Neutrophil (primary cell): ENCODE data around the gene NLRC3.

Experiments used
- H3K27ac ChIP-seq: fragments of 200-600 bp; sonication (generic); 2 replicates; pipeline ENCODE4 v1.5.1; 2016; ENCODE audit warnings: mild to moderate bottlenecking, moderate library complexity
- H3K27me3 ChIP-seq: fragments of 200-600 bp; sonication (generic); 2 replicates; pipeline ENCODE4 v1.6.0; 2016; ENCODE audit warnings: mild to moderate bottlenecking
- H3K36me3 ChIP-seq: fragments of 200-600 bp; sonication (generic); 2 replicates; pipeline ENCODE4 v1.5.1; 2017
- H3K4me1 ChIP-seq, 2 experiments: fragments of 200-600 bp in 1 of 2; sonication (generic) in 1 of 2; 1 replicate in 1 of 2; 2 replicates in 1 of 2; pipeline versions ENCODE4 v1.5.1 to v1.6.1; 2013 to 2016; ENCODE audit warnings: low read depth in 1 of 2, low read length in 1 of 2, mild to moderate bottlenecking in 1 of 2, moderate library complexity in 1 of 2; ENCODE audit not compliant: control insufficient read depth in 1 of 2, insufficient read depth in 1 of 2
- H3K4me3 ChIP-seq, 2 experiments: fragments of 200-600 bp in 1 of 2; sonication (generic) in 1 of 2; 1 replicate in 1 of 2; 2 replicates in 1 of 2; pipeline ENCODE4 v1.5.1; 2013 to 2016; ENCODE audit warnings: low read depth in 1 of 2, low read length in 1 of 2, mild to moderate bottlenecking in 1 of 2, moderate library complexity in 1 of 2
- H3K9me3 ChIP-seq: fragments of 200-600 bp; sonication (generic); 2 replicates; pipeline ENCODE4 v1.5.1; 2016
- TF ChIP-seq, protein P1 (sequence below): fragments of 200-600 bp; sonication (generic); IDR thresholded peaks from 2 replicates; pipeline ENCODE4 v1.5.1; 2016; ENCODE audit warnings: antibody characterized with exemption

The NLRC3 gene

DNA sequence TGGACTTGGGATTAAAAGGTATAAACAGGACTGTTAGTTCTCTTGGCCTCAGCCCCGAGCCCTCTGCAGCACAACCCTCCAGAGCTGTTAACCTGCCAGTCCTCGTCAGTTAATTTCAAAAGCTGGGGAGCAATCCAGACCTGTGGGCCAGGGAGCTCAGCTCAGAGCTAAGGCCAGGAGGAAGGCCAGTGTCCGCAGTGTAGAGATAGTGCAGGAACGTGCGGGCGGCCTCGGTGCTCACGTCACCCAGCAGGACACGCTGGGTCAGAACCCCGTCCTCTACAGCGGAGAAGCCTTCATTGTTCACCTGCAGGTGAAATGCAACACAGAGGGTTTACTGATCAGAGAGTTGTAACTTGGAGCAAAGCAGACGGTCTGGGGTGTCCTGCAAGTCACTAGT is 15.4 kb upstream of the NLRC3 start:
- Histone ChIP-seq H3K4me1 (peaks cover 36 to 38% of the 10 kb centered on the region in 2 experiments), H3K27me3 (peaks cover 31% of the 10 kb centered on the region), H3K4me3 (no peak overlapping the region), H3K36me3 (peaks cover 43% of the 10 kb centered on the region), H3K9me3 (no peaks in the 10 kb centered on the region), H3K27ac (no peak overlapping the region)
- TF ChIP-seq, protein P1, sequence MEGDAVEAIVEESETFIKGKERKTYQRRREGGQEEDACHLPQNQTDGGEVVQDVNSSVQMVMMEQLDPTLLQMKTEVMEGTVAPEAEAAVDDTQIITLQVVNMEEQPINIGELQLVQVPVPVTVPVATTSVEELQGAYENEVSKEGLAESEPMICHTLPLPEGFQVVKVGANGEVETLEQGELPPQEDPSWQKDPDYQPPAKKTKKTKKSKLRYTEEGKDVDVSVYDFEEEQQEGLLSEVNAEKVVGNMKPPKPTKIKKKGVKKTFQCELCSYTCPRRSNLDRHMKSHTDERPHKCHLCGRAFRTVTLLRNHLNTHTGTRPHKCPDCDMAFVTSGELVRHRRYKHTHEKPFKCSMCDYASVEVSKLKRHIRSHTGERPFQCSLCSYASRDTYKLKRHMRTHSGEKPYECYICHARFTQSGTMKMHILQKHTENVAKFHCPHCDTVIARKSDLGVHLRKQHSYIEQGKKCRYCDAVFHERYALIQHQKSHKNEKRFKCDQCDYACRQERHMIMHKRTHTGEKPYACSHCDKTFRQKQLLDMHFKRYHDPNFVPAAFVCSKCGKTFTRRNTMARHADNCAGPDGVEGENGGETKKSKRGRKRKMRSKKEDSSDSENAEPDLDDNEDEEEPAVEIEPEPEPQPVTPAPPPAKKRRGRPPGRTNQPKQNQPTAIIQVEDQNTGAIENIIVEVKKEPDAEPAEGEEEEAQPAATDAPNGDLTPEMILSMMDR = no peak

DNA sequence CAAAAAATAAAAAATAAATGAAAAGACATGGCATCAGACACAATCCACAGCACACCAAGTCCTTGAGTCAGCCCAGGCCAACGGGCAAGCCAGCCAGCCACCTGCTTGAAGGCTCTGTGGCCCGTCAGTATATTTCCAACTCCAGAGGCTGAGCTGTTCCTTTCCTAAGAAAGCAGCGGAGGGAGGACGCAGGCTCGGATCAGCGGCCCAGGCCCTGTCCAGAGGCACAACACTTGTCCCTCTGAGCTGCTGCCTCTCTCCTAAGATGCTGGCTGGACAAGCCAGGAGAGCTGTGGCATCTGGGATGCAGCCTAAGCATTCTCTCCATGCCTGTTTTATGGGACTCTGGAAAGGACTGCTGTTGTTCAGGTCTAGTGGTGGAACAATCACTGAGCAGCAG is 14.8 kb upstream of the NLRC3 start:
- TF ChIP-seq, protein P1 = no peak
- Histone ChIP-seq H3K27ac (no peak overlapping the region), H3K9me3 (no peaks in the 10 kb centered on the region), H3K36me3 (peaks cover 37% of the 10 kb centered on the region), H3K4me1 (peaks cover 36 to 38% of the 10 kb centered on the region in 2 experiments), H3K27me3 (peaks cover 31% of the 10 kb centered on the region), H3K4me3 (no peak overlapping the region)

DNA sequence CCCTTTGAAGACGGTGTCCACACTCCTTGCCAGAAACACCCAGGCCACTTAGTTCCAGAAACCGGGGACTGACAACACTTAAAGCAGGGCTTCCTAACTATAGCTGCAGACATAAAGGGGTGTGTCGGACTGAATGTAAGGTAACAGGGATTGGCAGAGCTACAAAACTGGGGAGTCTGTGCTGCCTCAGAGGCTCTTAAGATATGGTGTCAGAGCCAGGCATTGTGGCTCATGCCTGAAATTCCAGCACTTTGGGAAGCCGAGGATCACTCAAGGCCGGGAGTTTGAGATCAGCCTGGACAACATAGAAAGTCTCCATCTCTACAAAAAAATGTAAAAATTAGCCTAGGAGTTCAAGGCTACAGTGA is 14.2 kb upstream of the NLRC3 start:
- TF ChIP-seq, protein P1 = no peak
- peaks cover 31% of the 10 kb centered on the region for H3K27me3 ChIP-seq
- peak overlapping the region; percentile 43 for H3K27ac ChIP-seq
- peaks cover 36 to 38% of the 10 kb centered on the region in 2 experiments for H3K4me1 ChIP-seq
- no peaks in the 10 kb centered on the region for H3K9me3 ChIP-seq
- H3K4me3 ChIP-seq = peak overlapping the region in 1 of 2 experiments; percentile 25
- peaks cover 35% of the 10 kb centered on the region for H3K36me3 ChIP-seq

DNA sequence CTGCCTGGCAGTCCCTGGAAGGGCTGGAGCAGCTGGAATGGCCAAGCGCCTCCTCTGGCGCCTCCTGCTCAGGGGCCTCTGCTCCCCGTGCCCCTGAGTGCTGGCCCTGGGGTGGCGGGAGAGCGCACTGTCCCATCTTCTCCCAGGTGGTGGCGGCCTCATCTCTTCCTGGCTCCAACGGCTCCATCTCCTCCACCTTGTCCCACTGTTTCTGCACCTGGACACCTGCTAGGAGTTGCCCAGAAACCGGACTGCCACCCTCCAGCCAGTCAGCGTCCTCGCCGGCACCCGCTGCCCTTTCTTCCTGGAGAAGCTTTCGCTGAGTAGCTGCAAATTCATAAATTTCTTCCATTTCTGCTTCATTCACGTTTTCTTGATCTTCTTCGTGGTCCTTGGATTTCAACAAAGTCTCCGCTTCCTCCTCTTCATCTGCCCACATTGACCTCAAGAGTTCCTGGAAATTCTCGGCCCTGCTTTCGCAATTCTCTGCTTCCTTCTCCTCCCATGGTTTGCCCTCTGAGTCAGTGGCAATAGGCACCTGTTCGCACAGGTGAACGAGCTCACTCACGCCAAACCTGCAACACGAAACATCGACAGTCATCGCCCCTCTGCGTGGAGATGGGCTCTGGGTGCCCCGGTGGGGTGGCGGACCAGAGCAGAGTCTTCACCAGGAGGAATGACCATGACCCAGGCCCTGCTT is 13.7 kb upstream of the NLRC3 start:
- H3K4me1 ChIP-seq = peaks cover 36 to 38% of the 10 kb centered on the region in 2 experiments
- peaks cover 31% of the 10 kb centered on the region for H3K27me3 ChIP-seq
- H3K36me3 ChIP-seq = peaks cover 30% of the 10 kb centered on the region
- no peaks in the 10 kb centered on the region for H3K9me3 ChIP-seq
- H3K4me3 ChIP-seq = peak overlapping the region; percentile 12 to 25
- peak overlapping the region; percentile 43 for H3K27ac ChIP-seq
- TF ChIP-seq, protein P1 = no peak

DNA sequence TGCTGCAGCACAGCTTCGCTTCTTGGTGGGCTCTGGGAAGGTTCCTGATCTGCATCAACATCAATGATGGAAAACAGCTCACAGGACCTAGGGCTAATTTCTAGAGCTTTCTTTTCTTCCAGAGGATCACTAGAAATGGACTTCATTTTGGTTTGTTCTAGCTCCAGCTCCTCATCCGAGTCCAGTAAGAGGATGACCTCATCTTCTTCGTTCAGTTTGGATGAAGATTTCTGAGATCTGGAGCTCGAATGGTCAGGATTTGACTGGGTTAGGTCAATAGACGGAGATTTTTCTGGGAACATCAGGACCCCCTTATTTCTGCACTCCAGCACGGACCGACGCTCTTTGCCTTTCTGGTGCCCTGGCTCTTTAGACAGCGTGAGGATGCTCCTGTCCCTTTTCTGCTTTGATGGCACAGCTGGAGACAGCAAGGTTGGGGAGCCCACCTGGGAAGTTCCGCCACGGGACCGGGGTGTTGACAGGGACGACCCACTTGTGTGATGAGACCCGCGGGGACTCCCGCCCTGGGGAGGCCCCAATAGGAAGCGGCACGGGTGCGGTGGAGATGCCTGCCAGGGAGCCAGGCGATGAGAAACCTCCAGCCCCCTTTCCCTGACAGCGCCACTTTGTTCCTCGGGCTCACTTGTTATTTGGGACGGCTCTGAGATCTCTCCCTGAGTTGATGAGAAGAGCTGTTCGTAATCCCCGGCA is 12.9 kb upstream of the NLRC3 start:
- H3K4me3 ChIP-seq = peak overlapping the region; percentile 28 to 38
- no peak overlapping the region for H3K27ac ChIP-seq
- H3K36me3 ChIP-seq = peaks cover 22% of the 10 kb centered on the region
- H3K27me3 ChIP-seq = peaks cover 31% of the 10 kb centered on the region
- TF ChIP-seq, protein P1 = no peak
- H3K4me1 ChIP-seq = peaks cover 36 to 38% of the 10 kb centered on the region in 2 experiments
- no peaks in the 10 kb centered on the region for H3K9me3 ChIP-seq
